DOHH2 (cell line): ENCODE measurements around the gene KRT10.

Experiments
- H3F3A ChIP-seq: fragments of 200-600 bp; sonication (generic), shearing (Covaris generic); 2 replicates; pipeline ENCODE4 v1.6.0; 2016; ENCODE audit warnings: antibody characterized with exemption, mild to moderate bottlenecking; ENCODE audit not compliant: control insufficient read depth, insufficient read depth
- H3K27ac ChIP-seq: fragments of 200-600 bp; sonication (generic); 2 replicates; pipeline ENCODE4 v1.5.1; 2014; ENCODE audit warnings: low read depth, mild to moderate bottlenecking, low read length, moderate library complexity
- H3K27me3 ChIP-seq: fragments of 200-600 bp; sonication (generic); 2 replicates; pipeline ENCODE4 v1.6.1; 2014; ENCODE audit warnings: mild to moderate bottlenecking, low read length, mixed read lengths; ENCODE audit not compliant: control insufficient read depth
- H3K36me3 ChIP-seq: fragments of 200-600 bp; sonication (generic); 2 replicates; pipeline ENCODE4 v1.6.1; 2014; ENCODE audit warnings: mild to moderate bottlenecking, low read length, moderate library complexity, mixed read lengths; ENCODE audit not compliant: control insufficient read depth
- H3K4me1 ChIP-seq: fragments of 200-600 bp; sonication (generic); 2 replicates; pipeline ENCODE4 v1.6.1; 2014; ENCODE audit warnings: mild to moderate bottlenecking, low read length, mixed read lengths; ENCODE audit not compliant: control insufficient read depth
- H3K4me2 ChIP-seq: fragments of 200-600 bp; sonication (generic); 2 replicates; pipeline ENCODE4 v1.6.0; 2014; ENCODE audit warnings: mild to moderate bottlenecking, low read length, moderate library complexity
- H3K4me3 ChIP-seq: fragments of 200-600 bp; sonication (generic); 2 replicates; pipeline ENCODE4 v1.5.1; 2014; ENCODE audit warnings: mild to moderate bottlenecking, low read length, mixed read lengths
- H3K79me2 ChIP-seq: fragments of 200-600 bp; sonication (generic); 2 replicates; pipeline ENCODE4 v1.6.1; 2014; ENCODE audit warnings: mild to moderate bottlenecking, low read length, mixed read lengths; ENCODE audit not compliant: control insufficient read depth
- H3K9me2 ChIP-seq: fragments of 200-600 bp; sonication (generic); replicated peaks from 2 replicates; pipeline ENCODE4 v1.6.1; 2014; ENCODE audit warnings: mild to moderate bottlenecking, low read length, mixed read lengths; ENCODE audit not compliant: control insufficient read depth
- H3K9me3 ChIP-seq: fragments of 200-600 bp; sonication (generic); 2 replicates; pipeline ENCODE4 v1.6.1; 2014; ENCODE audit warnings: antibody characterized with exemption, low read length, mixed read lengths; ENCODE audit not compliant: control insufficient read depth, insufficient read depth
- H4K20me1 ChIP-seq: fragments of 200-600 bp; sonication (generic); 2 replicates; pipeline ENCODE4 v1.6.0; 2014; ENCODE audit warnings: low read depth, mild to moderate bottlenecking, antibody characterized with exemption, low read length, moderate library complexity; ENCODE audit not compliant: control insufficient read depth, insufficient read depth
- EZH2phosphoT487 ChIP-seq: fragments of 200-600 bp; sonication (generic); IDR thresholded peaks from 2 replicates; pipeline ENCODE4 v1.6.1; 2017; ENCODE audit warnings: borderline replicate concordance, mild to moderate bottlenecking, antibody characterized with exemption, low read length, moderate library complexity, mixed read lengths
- TF ChIP-seq, protein P1 (sequence below): fragments of 200-600 bp; sonication (generic); IDR thresholded peaks from one replicate; pipeline ENCODE4 v1.5.1; 2014; ENCODE audit warnings: antibody characterized with exemption, mild to moderate bottlenecking, low read depth, low read length; ENCODE audit not compliant: poor library complexity, severe bottlenecking

KRT10 gene

GRCh38 chr17:40848583-40849235 is 26.3 kb upstream of the KRT10 start:
- H3K9me2 ChIP-seq = no peaks in the 10 kb centered on the region
- H3K36me3 ChIP-seq = no peaks in the 10 kb centered on the region
- H3K79me2 ChIP-seq = no peaks in the 10 kb centered on the region
- no peak overlapping the region for H3K27ac ChIP-seq
- H3K4me2 ChIP-seq = no peak overlapping the region
- no peaks in the 10 kb centered on the region for H3K9me3 ChIP-seq
- H3K4me1 ChIP-seq = no peaks in the 10 kb centered on the region
- no peaks in the 10 kb centered on the region for H3F3A ChIP-seq
- H4K20me1 ChIP-seq = no peaks in the 10 kb centered on the region
- H3K27me3 ChIP-seq = peaks cover 30% of the 10 kb centered on the region
- H3K4me3 ChIP-seq = no peak overlapping the region
- TF ChIP-seq, protein P1, sequence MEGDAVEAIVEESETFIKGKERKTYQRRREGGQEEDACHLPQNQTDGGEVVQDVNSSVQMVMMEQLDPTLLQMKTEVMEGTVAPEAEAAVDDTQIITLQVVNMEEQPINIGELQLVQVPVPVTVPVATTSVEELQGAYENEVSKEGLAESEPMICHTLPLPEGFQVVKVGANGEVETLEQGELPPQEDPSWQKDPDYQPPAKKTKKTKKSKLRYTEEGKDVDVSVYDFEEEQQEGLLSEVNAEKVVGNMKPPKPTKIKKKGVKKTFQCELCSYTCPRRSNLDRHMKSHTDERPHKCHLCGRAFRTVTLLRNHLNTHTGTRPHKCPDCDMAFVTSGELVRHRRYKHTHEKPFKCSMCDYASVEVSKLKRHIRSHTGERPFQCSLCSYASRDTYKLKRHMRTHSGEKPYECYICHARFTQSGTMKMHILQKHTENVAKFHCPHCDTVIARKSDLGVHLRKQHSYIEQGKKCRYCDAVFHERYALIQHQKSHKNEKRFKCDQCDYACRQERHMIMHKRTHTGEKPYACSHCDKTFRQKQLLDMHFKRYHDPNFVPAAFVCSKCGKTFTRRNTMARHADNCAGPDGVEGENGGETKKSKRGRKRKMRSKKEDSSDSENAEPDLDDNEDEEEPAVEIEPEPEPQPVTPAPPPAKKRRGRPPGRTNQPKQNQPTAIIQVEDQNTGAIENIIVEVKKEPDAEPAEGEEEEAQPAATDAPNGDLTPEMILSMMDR = no peak
- TF ChIP-seq EZH2phosphoT487 = no peak

DNA sequence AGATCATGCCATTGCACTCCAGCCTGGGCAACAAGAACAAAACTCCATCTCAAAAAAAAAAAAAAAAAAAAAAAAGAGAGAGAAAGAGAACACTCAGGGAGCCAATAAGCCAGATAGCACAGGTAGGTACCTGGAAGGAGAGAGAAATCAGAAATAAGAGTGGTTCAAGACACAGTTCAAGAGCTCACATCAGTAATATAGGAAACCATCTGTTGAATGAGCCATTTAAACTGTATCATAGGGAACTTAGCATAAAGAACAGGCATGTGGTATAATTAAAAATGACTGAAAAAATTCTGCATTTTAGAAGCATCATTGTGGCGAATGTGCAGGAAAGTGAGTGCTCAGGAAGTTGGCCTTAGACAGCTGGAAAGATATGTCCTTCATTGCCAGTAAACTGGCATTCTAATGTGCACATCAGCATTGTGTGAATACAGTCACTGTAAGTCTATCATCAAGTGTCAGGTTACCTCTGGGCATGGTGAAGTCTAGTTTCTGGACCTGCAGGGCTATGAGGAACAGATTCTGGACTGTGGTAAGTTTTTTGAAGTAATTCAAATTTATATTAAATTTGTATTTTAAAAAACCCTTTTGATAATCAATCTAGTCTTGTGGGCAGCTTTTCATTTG is 24.2 kb upstream of the KRT10 start:
- Histone ChIP-seq H3K4me1 (no peaks in the 10 kb centered on the region), H3K4me3 (no peak overlapping the region)

GRCh38 chr17:40844671-40845107 is 22.3 kb upstream of the KRT10 start:
- Histone ChIP-seq H3K27me3 (peaks cover 26% of the 10 kb centered on the region), H3K27ac (no peak overlapping the region), H3K4me2 (no peak overlapping the region), H3K36me3 (no peaks in the 10 kb centered on the region), H3K4me1 (no peaks in the 10 kb centered on the region), H3K9me3 (no peaks in the 10 kb centered on the region), H4K20me1 (no peaks in the 10 kb centered on the region), H3F3A (no peaks in the 10 kb centered on the region), H3K4me3 (no peak overlapping the region), H3K79me2 (no peaks in the 10 kb centered on the region), H3K9me2 (no peaks in the 10 kb centered on the region)
- no peak for TF ChIP-seq EZH2phosphoT487
- TF ChIP-seq, protein P1 = no peak

More for the DNA sequence above, 24.2 kb upstream of the KRT10 start:
- no peaks in the 10 kb centered on the region for H4K20me1 ChIP-seq
- H3F3A ChIP-seq = no peaks in the 10 kb centered on the region
- peaks cover 31% of the 10 kb centered on the region for H3K27me3 ChIP-seq
- H3K79me2 ChIP-seq = no peaks in the 10 kb centered on the region
- H3K9me3 ChIP-seq = no peaks in the 10 kb centered on the region
- no peak overlapping the region for H3K27ac ChIP-seq
- TF ChIP-seq EZH2phosphoT487 = no peak
- TF ChIP-seq, protein P1 = no peak
- no peaks in the 10 kb centered on the region for H3K9me2 ChIP-seq
- H3K4me2 ChIP-seq = no peak overlapping the region
- H3K36me3 ChIP-seq = no peaks in the 10 kb centered on the region
